Endothelial cell of umbilical vein (primary cell): ENCODE measurements around the gene STK32C. TPM values are rescaled to one million over a fixed set of nuclear protein-coding genes. Genes with fewer than 3 reads are reported as not detected.

Experiments used
- BruUV-seq: library from RNA; stranded (reverse); fragments of 400-500 nt; replicated peaks from 2 replicates; lab custom pipeline; 2021; lab: Mats Ljungman, UMichigan
- CTCF ChIA-PET: fragments of 300-600, 350-600 bp; sonication (Branson Sonifier 250); formaldehyde crosslinking; loops from one replicate; lab custom pipeline; 2021; ENCODE audit warnings: antibody characterized with exemption, inconsistent platforms; lab: Charles Lee
- POLR2A ChIA-PET: fragments of 300-600, 350-600 bp; sonication (Branson Sonifier 250); formaldehyde crosslinking; loops from one replicate; lab custom pipeline; 2021; ENCODE audit warnings: antibody characterized with exemption, inconsistent platforms; lab: Charles Lee
- DNase-seq: peaks from one replicate; pipeline ENCODE4 v3.0.0-alpha.2; 2011; ENCODE audit warnings: low read depth, low spot score
- FAIRE-seq: peaks from 2 replicates; lab custom pipeline; 2011; peaks lifted over from hg19 to GRCh38; lab: Jason Lieb, UNC
- H2AFZ ChIP-seq: 2 replicates; pipeline ENCODE4 v1.6.0; 2012; ENCODE audit warnings: low read depth, low read length, control low read depth, inconsistent platforms
- H3K27ac ChIP-seq: 2 replicates; pipeline ENCODE4 v1.5.1; 2011; ENCODE audit warnings: low read depth, mild to moderate bottlenecking, control low read depth, low read length, moderate library complexity; ENCODE audit not compliant: insufficient read depth
- H3K27me3 ChIP-seq, 2 experiments: 2 replicates each; pipeline versions ENCODE4 v1.6.0 to v1.6.1; 2011; ENCODE audit warnings: low read length in 2 of 2, mixed read lengths in 1 of 2; ENCODE audit not compliant: control insufficient read depth in 2 of 2, insufficient read depth in 2 of 2
- H3K36me3 ChIP-seq, 2 experiments: 2 replicates in 1 of 2; 3 replicates in 1 of 2; pipeline ENCODE4 v1.5.1; 2011; ENCODE audit warnings: low read length in 2 of 2, mild to moderate bottlenecking in 1 of 2, moderate library complexity in 1 of 2; ENCODE audit not compliant: control insufficient read depth in 2 of 2, insufficient read depth in 2 of 2; ENCODE audit errors: extremely low read depth in 1 of 2
- H3K4me1 ChIP-seq: 3 replicates; pipeline ENCODE4 v1.5.1; 2011; ENCODE audit warnings: mild to moderate bottlenecking, low read length; ENCODE audit not compliant: control insufficient read depth, insufficient read depth; ENCODE audit errors: extremely low read depth
- H3K4me2 ChIP-seq: 2 replicates; pipeline ENCODE4 v1.6.1; 2011; ENCODE audit warnings: low read length, control low read depth, mixed read lengths; ENCODE audit not compliant: insufficient read depth
- H3K4me3 ChIP-seq, 3 experiments: fragments of 200-600 bp in 1 of 3; sonication (generic), shearing (Covaris generic) in 1 of 3; replicated peaks in 1 of 3; 2 replicates each; pipeline ENCODE4 v1.5.1; 2011 to 2016; ENCODE audit warnings: control low read depth in 3 of 3, low read length in 3 of 3, mild to moderate bottlenecking in 2 of 3, inconsistent platforms in 1 of 3, low read depth in 1 of 3, moderate library complexity in 1 of 3; ENCODE audit not compliant: insufficient read depth in 1 of 3
- H3K79me2 ChIP-seq: 2 replicates; pipeline ENCODE4 v1.6.0; 2012; ENCODE audit warnings: low read length, inconsistent platforms; ENCODE audit not compliant: control insufficient read depth, insufficient read depth
- H3K9ac ChIP-seq: replicated peaks from 2 replicates; pipeline ENCODE3; 2011; ENCODE audit warnings: low read length, control low read depth; ENCODE audit not compliant: insufficient read depth; ENCODE audit errors: extremely low read depth
- H3K9me1 ChIP-seq: replicated peaks from 3 replicates; pipeline ENCODE4 v1.6.0; 2011; ENCODE audit warnings: mild to moderate bottlenecking, low read length; ENCODE audit not compliant: control insufficient read depth, insufficient read depth; ENCODE audit errors: extremely low read depth
- H3K9me3 ChIP-seq: replicated peaks from 2 replicates; pipeline ENCODE4 v1.5.1; 2012; ENCODE audit warnings: low read length, inconsistent platforms; ENCODE audit not compliant: control insufficient read depth, insufficient read depth
- H4K20me1 ChIP-seq: replicated peaks from 2 replicates; pipeline ENCODE3; 2011; ENCODE audit warnings: mild to moderate bottlenecking, low read length; ENCODE audit not compliant: control insufficient read depth, insufficient read depth; ENCODE audit errors: extremely low read depth
- CTCF ChIP-seq, 2 donors: IDR thresholded peaks; 1 replicate in 1 of 2; 2 replicates in 1 of 2; pipeline ENCODE4 v1.5.1; 2011; ENCODE audit warnings: low read length in 2 of 2, mild to moderate bottlenecking in 2 of 2, moderate library complexity in 2 of 2, control low read depth in 1 of 2, inconsistent platforms in 1 of 2, low read depth in 1 of 2; ENCODE audit not compliant: insufficient read depth in 1 of 2; ENCODE audit errors: extremely low read depth in 1 of 2
- EZH2 ChIP-seq: IDR thresholded peaks from 2 replicates; pipeline ENCODE4 v1.6.1; 2012; ENCODE audit warnings: borderline replicate concordance, low read depth, mild to moderate bottlenecking, moderate library complexity, low read length, inconsistent platforms; ENCODE audit not compliant: severe bottlenecking
- FOS ChIP-seq: IDR thresholded peaks from 2 replicates; pipeline ENCODE4 v1.6.1; 2011; ENCODE audit warnings: mild to moderate bottlenecking, low read length, moderate library complexity, borderline replicate concordance; ENCODE audit not compliant: insufficient read depth
- GATA2 ChIP-seq: IDR thresholded peaks from 2 replicates; pipeline ENCODE4 v1.7.0; 2011; ENCODE audit warnings: low read depth, mild to moderate bottlenecking, moderate library complexity, mixed read lengths, low read length; ENCODE audit not compliant: insufficient read length, insufficient read depth
- JUN ChIP-seq: IDR thresholded peaks from 2 replicates; pipeline ENCODE4 v1.6.1; 2011; ENCODE audit warnings: borderline replicate concordance, low read depth; ENCODE audit not compliant: insufficient read length, insufficient read depth
- MAX ChIP-seq: IDR thresholded peaks from 2 replicates; pipeline ENCODE4 v1.6.1; 2011; ENCODE audit not compliant: insufficient read depth, insufficient read length
- MYC ChIP-seq: IDR thresholded peaks from one replicate; pipeline ENCODE4 v1.6.1; 2011; ENCODE audit warnings: mild to moderate bottlenecking, low read depth, low read length
- POLR2A ChIP-seq: IDR thresholded peaks from 2 replicates; pipeline ENCODE4 v1.6.1; 2012; ENCODE audit warnings: low read depth, mild to moderate bottlenecking, control low read depth, low read length
- POLR2AphosphoS5 ChIP-seq: IDR thresholded peaks from 2 replicates; pipeline ENCODE4 v1.6.1; 2012; ENCODE audit warnings: low read depth, mild to moderate bottlenecking, control low read depth, low read length, moderate library complexity; ENCODE audit not compliant: insufficient read depth
- dilution Hi-C: fragments of 300-500 bp; cut with MboI; formaldehyde crosslinking; loops from one replicate; pipeline ENCODE4 v1.15.0; 2019; ENCODE audit warnings: low sequenced_read_pairs; ENCODE audit not compliant: extremely low pct_ligation_motif_present
- intact Hi-C: fragments of 100-400 bp; cut with micrococcal nuclease; formaldehyde crosslinking; loops from one replicate; pipeline ENCODE4 v1.10.0; 2022
- polyA plus RNA-seq, 4 experiments: library from polyadenylated mRNA; depleted of rRNA in 3 of 4; stranded (reverse) in 3 of 4; unstranded in 1 of 4; fragments of >200 nt; gene quantifications; 2 replicates each; pipeline versions ENCODE4 v1.2.1 to v1.2.3, GENCODE V29; 2011 to 2012; ENCODE audit warnings: missing spikeins in 1 of 4
- total RNA-seq: library from RNA; stranded (reverse); gene quantifications from 2 replicates; pipeline ENCODE4 v1.2.3, GENCODE V29; 2021

Gene STK32C
- total and polyA plus RNA-seq, 2 donors (not counting 3 experiments of a cell fraction or from before 2014, with no cell fraction given) = 5.4 to 14.1 TPM

- Histone ChIP-seq H3K9me1 (no peaks in the 10 kb centered on the region), H3K4me1 (no peaks in the 10 kb centered on the region), H3K4me2 (no peak overlapping the region), H3K27ac (no peak overlapping the region), H2AFZ (no peak overlapping the region), H3K27me3 (no peaks in the 10 kb centered on the region), H3K9me3 (no peaks in the 10 kb centered on the region), H3K9ac (no peak overlapping the region), H4K20me1 (no peaks in the 10 kb centered on the region), H3K79me2 (no peaks in the 10 kb centered on the region), H3K36me3 (no peaks in the 10 kb centered on the region), H3K4me3 (no peak overlapping the region)
- DNase-seq = no peak
- no peak for TF ChIP-seq POLR2AphosphoS5
- no peak for TF ChIP-seq GATA2
- no peak for TF ChIP-seq MYC
- no peak for TF ChIP-seq POLR2A
- TF ChIP-seq CTCF (IDR thresholded peaks at IDR 0.05; ENCODE audit: extremely low read depth in 1 of 2, insufficient read depth in 1 of 2, low read depth in 1 of 2, low read length in 2 of 2) = no peak
- no peak for TF ChIP-seq MAX
- no peak for TF ChIP-seq JUN
- no peak for TF ChIP-seq FOS
- no peak for TF ChIP-seq EZH2
- no peak for FAIRE-seq
- intact Hi-C loops = no loop called here
- dilution Hi-C loops = no loop called here
- ChIA-PET CTCF (no interaction called here), POLR2A (no interaction called here)
- no TSS peak for BruUV-seq
Observed at GRCh38 chr10:132207536-132208461, 100.0 kb downstream of the STK32C start.
